ENCODE data around the gene HSPA6.
"Not testable (repeated sequence)": the region's sequence is repeated elsewhere in the genome, so short reads cannot be mapped to it uniquely, and the experiment has no call there.

The HSPA6 gene

GRCh38 chr1:161538925-161539479, 14.7 kb downstream of the HSPA6 start:
- DNase-seq = not testable (repeated sequence)

- DNase-seq = peak; percentile 88
These were observed 15.6 kb downstream of the HSPA6 start for GRCh38 chr1:161539731-161540569.

GRCh38 chr1:161540570-161540960, 16.2 kb downstream of the HSPA6 start:
- DNase-seq = not testable (repeated sequence)

- DNase-seq = not testable (repeated sequence)
These were observed 17.8 kb downstream of the HSPA6 start for GRCh38 chr1:161542091-161542559.

GRCh38 chr1:161543125-161543524, 18.8 kb downstream of the HSPA6 start:
- DNase-seq = not testable (repeated sequence)

GRCh38 chr1:161545005-161545731, 20.8 kb downstream of the HSPA6 start:
- DNase-seq = not testable (repeated sequence)

- not testable (repeated sequence) for DNase-seq
These were observed 23.8 kb downstream of the HSPA6 start for GRCh38 chr1:161547995-161548741.

- not testable (repeated sequence) for DNase-seq
These were observed 24.5 kb downstream of the HSPA6 start for GRCh38 chr1:161548749-161549406.

- DNase-seq = no peak
These were observed 25.3 kb downstream of the HSPA6 start, which contains the start of gene FCGR3A for GRCh38 chr1:161549652-161550051. Gene FCGR3A (minus strand): TSS chr1:161549818. CDS start chr1:161549736, 82 bp downstream.

GRCh38 chr1:161550942-161551341, 26.6 kb downstream of the HSPA6 start:
- DNase-seq = not testable (repeated sequence)

GRCh38 chr1:161553631-161554030, 29.3 kb downstream of the HSPA6 start:
- not testable (repeated sequence) for DNase-seq

- DNase-seq = not testable (repeated sequence)
These were observed 30.0 kb downstream of the HSPA6 start for GRCh38 chr1:161554340-161554739.

- DNase-seq = not testable (repeated sequence)
These were observed 30.6 kb downstream of the HSPA6 start for GRCh38 chr1:161554815-161555417.

- not testable (repeated sequence) for DNase-seq
These were observed 31.8 kb downstream of the HSPA6 start for GRCh38 chr1:161556143-161556542.

- not testable (repeated sequence) for DNase-seq
These were observed 32.6 kb downstream of the HSPA6 start for GRCh38 chr1:161556990-161557389.

- not testable (repeated sequence) for DNase-seq
These were observed 33.4 kb downstream of the HSPA6 start for GRCh38 chr1:161557506-161558450.

GRCh38 chr1:161560960-161561715, 36.8 kb downstream of the HSPA6 start:
- not testable (repeated sequence) for DNase-seq

- not testable (repeated sequence) for DNase-seq
These were observed 38.1 kb downstream of the HSPA6 start for GRCh38 chr1:161562441-161562840.

GRCh38 chr1:161563522-161563921, 39.2 kb downstream of the HSPA6 start:
- DNase-seq = not testable (repeated sequence)

- DNase-seq = not testable (repeated sequence)
These were observed 42.2 kb downstream of the HSPA6 start for GRCh38 chr1:161566602-161566960.

Data from NCI-H2227 treated with DMSO at 0.1 percent for 48 hours (cell line).